Measurements from ENCODE around the gene MAP4K5.
"Not testable (repeated sequence)": the region's sequence is repeated elsewhere in the genome, so short reads cannot be mapped to it uniquely, and the experiment has no call there.

Gene MAP4K5

DNA sequence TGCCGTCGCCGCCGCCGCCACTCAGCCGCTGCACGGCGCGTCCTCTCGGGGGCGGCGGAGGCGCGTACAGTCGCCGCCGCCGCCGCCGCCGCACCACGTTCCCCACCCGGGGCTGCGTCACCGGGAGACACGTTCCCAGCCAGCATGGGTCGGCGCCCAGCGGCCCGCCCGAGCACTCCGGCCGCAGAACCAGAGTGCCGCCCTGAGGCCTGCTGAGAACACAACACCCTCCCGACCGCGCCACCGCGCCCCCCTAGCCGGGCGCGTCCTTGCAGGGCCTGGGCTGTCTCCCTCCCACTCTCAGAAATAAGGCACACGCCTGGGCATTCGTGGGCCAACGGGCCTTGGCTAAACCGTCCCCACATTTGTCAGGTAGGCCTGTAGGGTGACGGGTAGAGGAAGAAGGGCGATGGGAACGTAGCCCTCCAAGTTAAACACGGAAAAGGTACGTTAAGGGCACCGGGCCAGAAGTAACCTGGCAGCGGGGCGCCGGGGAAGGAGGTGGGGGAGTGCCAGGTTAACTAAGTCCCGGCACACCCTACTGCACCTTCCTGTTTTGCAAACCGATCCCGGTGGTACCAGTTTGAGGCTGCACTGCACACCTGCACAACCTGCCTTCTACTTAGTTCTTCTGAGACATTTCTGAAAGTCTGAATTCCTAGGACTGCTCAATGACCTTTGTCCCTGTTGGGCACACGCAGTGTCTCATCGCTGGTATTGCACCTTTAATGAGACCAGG lies at the start of gene MAP4K5:
Gene MAP4K5 (minus strand): TSS at position 68 of the 739 bp plus-strand sequence. CDS start 520 bp downstream, outside the sequence.
- DNase-seq (ENCODE audit: low spot score): peak; percentile 83

DNA sequence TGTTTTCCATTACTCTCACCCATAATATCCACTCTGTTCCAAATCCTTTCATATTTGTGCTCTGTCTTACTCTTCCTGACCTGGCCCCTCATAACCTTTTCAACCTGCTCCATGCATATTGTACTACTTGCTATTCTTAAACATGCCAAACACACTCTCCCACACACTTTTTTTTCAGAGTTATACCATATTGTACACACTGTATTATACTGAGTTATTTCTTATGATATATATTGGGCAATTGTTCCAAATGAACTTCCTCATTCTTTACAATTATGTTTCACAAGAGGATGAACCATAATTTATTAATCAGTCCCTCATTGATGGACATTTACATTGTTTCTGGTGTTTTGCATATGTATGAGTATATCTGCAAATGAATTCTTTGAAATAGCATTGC lies 46.1 kb upstream of the MAP4K5 start:
- DNase-seq (ENCODE audit: low spot score): no peak

- no peak for DNase-seq (ENCODE audit: low spot score)
These were observed 45.6 kb upstream of the MAP4K5 start for GRCh38 chr14:50577982-50578381.

GRCh38 chr14:50575769-50576168 lies 43.4 kb upstream of the MAP4K5 start:
- DNase-seq (ENCODE audit: low spot score): no peak

GRCh38 chr14:50573862-50574261 lies 41.5 kb upstream of the MAP4K5 start:
- no peak for DNase-seq (ENCODE audit: low spot score)

- no peak for DNase-seq (ENCODE audit: low spot score)
These were observed 37.4 kb upstream of the MAP4K5 start for GRCh38 chr14:50569714-50570274.

DNA sequence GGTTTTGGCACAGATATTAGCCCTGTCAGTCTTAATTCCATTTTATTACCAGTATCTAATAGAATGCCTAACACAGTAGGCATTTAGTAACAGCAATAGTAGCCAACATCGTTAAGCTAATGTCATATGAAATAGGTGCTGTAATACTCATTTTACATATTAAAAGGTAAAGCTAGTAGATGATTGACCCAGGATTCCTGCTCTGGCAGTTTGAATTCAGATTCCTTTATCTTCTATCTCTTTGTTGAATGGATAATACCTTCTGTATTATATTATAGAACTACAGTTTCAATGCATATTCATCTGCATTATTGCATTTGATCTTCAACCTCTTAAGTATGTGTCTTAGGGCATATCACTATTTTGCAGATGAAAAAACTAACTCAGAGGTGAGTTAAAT lies 30.5 kb upstream of the MAP4K5 start:
- no peak for DNase-seq (ENCODE audit: low spot score)

DNA sequence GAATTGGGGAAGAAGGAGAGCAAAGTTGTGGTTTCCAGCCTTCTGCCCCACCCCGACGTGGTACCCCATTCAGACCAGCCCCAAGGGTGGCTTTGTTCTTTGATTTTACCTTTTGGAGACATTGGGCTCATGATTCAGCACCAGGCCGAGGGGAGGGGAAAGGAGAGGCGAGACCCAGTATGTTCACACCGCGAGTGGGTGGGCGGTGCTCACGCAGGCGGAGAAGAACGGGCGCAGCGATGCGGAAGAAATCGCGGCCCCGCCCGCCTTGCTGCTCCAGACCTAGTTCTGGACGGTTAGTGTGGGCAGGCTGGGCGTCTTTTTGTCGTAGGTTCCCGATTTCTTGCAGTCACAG lies 28.5 kb upstream of the MAP4K5 start:
- DNase-seq (ENCODE audit: low spot score): peak; percentile 80

DNA sequence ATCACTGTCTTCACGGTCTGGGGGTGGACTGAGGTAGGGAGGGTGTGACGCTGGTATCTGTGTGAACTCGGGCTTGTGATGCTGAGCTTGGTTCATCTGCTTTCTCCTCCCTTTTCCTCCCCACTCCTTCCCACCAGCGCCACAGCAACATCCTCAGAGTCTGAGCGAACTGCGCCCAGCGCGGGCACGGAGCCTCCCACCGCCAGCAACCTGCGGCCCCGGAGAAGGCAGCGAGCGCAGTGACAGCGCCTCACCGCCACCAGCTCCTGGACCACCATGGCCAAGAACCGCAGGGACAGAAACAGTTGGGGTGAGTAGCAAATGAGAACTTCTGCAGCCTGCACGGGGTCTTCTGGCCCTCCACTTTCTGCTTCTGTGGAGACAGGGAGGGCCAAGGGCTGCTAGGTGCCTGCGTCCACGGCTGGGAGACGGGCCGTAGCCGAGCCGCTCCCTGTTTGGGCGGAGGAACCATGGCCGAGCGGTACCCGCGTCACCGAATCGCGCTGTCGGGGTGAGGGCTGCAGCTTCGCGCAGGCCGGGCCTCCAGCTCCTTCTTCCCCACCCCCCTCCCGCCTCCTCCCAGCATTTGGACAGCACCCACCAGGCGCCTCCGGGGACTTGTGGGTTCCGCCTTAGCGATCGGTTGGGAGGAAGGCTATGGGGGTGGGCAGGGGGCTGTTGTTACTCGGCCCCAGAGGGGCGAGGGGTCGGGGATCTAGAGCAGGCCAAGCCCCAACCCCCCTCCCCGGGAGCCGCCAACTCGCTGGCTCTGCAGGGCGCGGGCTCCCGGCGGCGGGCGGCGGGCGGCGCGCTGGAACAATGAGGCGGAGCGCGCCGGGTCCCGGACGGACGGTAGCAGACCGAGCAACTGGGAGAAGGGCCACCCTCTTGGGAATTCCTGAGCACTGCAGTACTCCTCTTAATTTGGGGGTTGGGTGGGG lies 27.9 kb upstream of the MAP4K5 start, which contains the start of gene ATL1:
Gene ATL1 (plus strand): TSS at position 156 of the 941 bp plus-strand sequence. CDS start 121 bp downstream, at position 277.
- DNase-seq (ENCODE audit: low spot score): peak; percentile 91

DNA sequence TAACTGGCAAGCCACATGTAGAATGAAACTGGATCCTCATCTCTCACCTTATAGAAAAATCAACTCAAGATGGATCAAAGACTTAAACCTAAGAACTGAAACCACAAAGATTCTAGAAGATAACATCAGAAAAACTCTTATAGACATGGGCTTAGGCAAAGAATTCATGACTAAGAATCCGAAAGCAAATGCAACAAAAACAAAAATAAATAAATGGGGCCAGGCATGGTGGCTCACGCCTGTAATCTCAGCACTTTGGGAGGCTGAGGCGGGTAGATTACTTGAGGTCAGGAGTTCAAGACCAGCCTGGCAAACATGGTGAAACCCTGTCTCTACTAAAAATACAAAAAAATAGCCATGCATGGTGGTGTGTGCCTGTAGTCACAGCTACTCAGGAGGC lies 20.4 kb upstream of the MAP4K5 start:
- not testable (repeated sequence) for DNase-seq (ENCODE audit: low spot score)

- no peak for DNase-seq (ENCODE audit: low spot score)
These were observed 19.5 kb upstream of the MAP4K5 start for GRCh38 chr14:50551877-50552276.

DNA sequence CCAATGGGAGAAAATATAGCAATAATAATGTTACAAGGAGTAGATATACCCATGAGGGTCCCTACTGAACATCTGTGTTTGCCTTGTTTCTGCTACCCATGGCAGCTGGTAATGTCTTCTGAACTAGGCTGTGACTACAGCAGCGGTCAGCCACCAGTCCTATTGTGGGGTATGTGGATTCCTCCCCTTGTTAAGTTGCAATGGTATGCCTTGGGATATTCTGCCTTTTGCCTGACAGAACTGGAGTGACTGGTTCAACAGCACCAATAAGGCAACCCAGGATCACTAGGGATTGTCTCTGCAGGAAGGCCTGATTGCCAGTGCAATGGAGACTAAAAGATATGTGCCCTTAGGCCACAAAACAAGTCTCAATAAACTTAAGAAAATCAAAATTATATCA lies 17.9 kb upstream of the MAP4K5 start:
- no peak for DNase-seq (ENCODE audit: low spot score)

DNA sequence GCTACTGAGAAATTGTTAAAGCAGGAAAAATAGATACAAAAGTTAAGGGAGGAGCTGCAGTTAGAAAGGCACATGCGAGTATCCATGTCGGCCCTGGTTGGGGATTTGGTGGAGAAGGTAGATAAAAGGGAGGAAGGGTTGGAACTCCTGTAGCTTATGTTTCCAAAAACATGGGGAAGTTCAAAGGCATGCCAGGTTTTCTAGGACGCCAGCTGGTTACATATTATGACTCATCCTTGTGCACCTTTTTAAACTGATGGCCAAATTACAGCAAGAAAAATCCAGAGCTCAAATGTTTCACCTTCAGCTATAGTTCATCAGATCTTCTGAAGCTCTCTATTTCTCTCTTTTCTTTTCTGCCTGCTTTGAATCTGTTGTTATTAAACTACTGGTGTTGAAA lies 13.2 kb upstream of the MAP4K5 start:
- DNase-seq (ENCODE audit: low spot score): peak; percentile 91

DNA sequence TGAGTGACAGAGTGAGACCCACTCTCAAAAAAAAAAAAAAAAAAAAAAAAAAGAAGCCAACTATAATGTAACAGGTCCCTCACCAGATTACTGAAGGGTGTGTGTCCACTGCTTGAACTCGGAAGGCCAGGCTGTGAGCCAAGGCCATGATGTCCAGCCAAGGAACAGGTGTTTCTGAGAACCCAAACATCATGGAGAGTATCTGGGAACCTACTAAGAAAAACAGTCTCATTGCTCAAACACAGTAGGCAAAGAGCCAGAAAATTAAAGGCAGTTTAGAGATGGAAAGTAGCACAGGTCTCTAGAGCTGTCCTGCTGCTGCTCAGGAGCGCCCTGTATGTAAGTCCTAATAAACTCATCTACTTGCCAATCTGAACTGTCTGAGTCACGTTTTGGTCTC lies 12.5 kb upstream of the MAP4K5 start:
- DNase-seq (ENCODE audit: low spot score): peak; percentile 87

GRCh38 chr14:50542941-50543418 lies 10.6 kb upstream of the MAP4K5 start:
- DNase-seq (ENCODE audit: low spot score): peak; percentile 75

DNA sequence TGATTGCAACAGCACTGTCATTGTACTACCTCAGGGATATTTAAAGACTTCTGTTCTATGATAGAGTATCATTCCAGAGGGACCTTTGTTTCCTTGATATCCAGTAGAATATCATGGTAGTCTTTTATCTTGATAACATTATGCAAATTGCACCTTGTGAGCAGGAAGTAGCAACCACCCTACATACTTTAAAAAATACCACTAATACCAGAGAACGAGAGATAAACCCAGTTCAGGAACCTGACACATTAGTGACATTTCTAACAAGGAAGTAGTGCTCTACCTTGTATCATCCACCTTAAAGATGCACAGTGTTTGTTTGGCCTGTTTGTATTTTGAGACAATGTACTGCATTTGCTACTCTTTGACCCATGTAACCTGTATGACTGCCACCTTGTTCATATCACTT lies 8.8 kb upstream of the MAP4K5 start:
- DNase-seq (ENCODE audit: low spot score): no peak

DNA sequence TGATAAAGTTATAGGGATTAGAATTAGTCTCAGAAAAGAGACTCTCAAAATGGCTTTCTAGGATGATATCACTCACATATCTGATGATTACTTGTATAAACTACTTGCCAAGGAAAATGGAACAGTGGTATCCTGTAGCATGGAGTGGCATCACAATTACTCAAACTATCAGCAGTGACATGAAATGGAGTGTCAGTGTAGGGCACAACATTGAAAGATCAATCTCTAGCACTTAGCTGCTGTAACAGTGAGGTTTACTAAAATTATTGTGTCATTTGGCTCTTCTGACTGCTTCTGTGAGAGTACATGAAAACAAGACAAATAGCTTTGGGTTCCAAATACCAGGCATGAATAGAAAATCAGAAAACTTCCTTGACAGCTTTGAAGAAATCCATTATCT lies 6.7 kb upstream of the MAP4K5 start:
- DNase-seq (ENCODE audit: low spot score): no peak

DNA sequence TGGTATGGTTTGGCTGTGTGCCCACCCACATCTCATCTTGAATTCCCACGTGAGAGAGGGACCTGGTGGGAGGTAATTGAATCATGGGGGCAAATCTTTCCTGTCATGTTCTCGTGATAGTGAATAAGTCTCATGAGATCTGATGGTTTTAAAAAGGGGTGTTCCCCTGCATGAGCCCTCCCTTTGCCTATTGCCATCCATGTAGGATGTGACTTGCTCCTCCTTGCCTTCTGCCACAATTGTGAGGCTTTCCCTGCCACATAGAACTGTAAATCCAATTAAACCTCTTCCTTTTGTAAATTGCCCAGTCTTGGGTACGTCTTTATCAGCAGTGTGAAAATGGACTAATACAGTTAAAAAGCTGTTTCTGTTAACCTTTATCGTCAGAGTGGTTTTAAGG lies 5.7 kb upstream of the MAP4K5 start:
- DNase-seq (ENCODE audit: low spot score): not testable (repeated sequence)

- no peak for DNase-seq (ENCODE audit: low spot score)
These were observed 2.6 kb upstream of the MAP4K5 start for GRCh38 chr14:50534997-50535396.

DNA sequence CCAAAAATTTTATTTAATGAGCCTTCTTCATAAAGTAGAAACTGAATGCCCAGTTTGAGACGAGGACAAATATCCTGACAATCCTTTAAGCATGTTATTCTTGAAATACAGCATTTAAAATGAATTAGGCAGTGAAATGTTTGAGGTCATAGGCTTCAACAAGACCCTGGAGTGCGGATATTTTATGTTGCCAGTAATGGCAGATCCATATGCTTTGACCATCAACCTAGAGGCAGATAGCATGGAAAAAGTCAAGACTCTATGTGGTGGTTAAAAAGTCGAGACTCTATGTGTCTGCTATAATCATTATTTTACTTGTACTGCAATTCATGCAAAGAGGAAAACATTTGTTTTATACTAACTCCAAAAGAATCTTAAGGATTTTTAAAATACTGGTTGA lies 2.0 kb upstream of the MAP4K5 start:
- DNase-seq (ENCODE audit: low spot score): no peak

GRCh38 chr14:50533806-50534205 lies 1.4 kb upstream of the MAP4K5 start:
- DNase-seq (ENCODE audit: low spot score): no peak

- peak; percentile 12 for DNase-seq (ENCODE audit: low spot score)
These were observed 904 bp upstream of the MAP4K5 start for GRCh38 chr14:50533241-50533705.
